HEK293 (cell line): Measurements from ENCODE around the gene TBX10.

Experiments used
- CTCF ChIP-seq: fragments of 450-650 bp; formaldehyde crosslinking; IDR thresholded peaks from 2 replicates; pipeline ENCODE4 v1.5.1; 2016; ENCODE audit warnings: missing biosample characterization, missing genetic modification characterization
- MYNN ChIP-seq: fragments of 450-650 bp; formaldehyde crosslinking; IDR thresholded peaks from 2 replicates; pipeline ENCODE4 v1.5.1; 2016; ENCODE audit warnings: missing biosample characterization, missing genetic modification characterization, borderline replicate concordance
- TRIM28 ChIP-seq: IDR thresholded peaks from 2 replicates; pipeline ENCODE4 v1.6.1; 2011; ENCODE audit warnings: low read length, control low read depth, borderline replicate concordance
- ZNF121 ChIP-seq: fragments of 450-650 bp; formaldehyde crosslinking; IDR thresholded peaks from 2 replicates; pipeline ENCODE4 v1.5.1; 2016; ENCODE audit warnings: missing biosample characterization, missing genetic modification characterization
- ZNF501 ChIP-seq: fragments of 450-650 bp; formaldehyde crosslinking; IDR thresholded peaks from 2 replicates; pipeline ENCODE4 v1.5.1; 2016; ENCODE audit warnings: missing biosample characterization, missing genetic modification characterization
- ZSCAN16 ChIP-seq: fragments of 450-650 bp; formaldehyde crosslinking; IDR thresholded peaks from 2 replicates; pipeline ENCODE4 v1.5.1; 2016; ENCODE audit warnings: missing biosample characterization, missing genetic modification characterization
- ZSCAN5A ChIP-seq: fragments of 450-650 bp; formaldehyde crosslinking; IDR thresholded peaks from 2 replicates; pipeline ENCODE4 v1.5.1; 2016; ENCODE audit warnings: missing biosample characterization, missing genetic modification characterization

- TF ChIP-seq MYNN (tag by site-specific recombination) (no peak), ZSCAN5A (tag by site-specific recombination) (no peak), ZNF121 (no peak), CTCF (tag by site-specific recombination) (no peak), ZNF501 (no peak), ZSCAN16 (tag by site-specific recombination) (no peak), TRIM28 (no peak)
Observed at GRCh38 chr11:67604815-67605214, 34.7 kb downstream of the TBX10 start.
